GM23248 (cell line): Measurements from ENCODE around the gene MPG. TPM values are rescaled to one million over a fixed set of nuclear protein-coding genes. Genes with fewer than 3 reads are reported as not detected.
A peak's percentile ranks its signal among the peaks of the same experiment; 100 is the strongest.

Experiments used
- DNase-seq: peaks from one replicate; pipeline ENCODE4 v3.0.0-alpha.2; 2015
- H2AFZ ChIP-seq: fragments of 200-600 bp; sonication (generic); 2 replicates; pipeline ENCODE4 v1.6.1; 2016; ENCODE audit warnings: antibody characterized with exemption
- H3F3A ChIP-seq: fragments of 200-600 bp; sonication (generic); 2 replicates; pipeline ENCODE4 v1.6.1; 2016; ENCODE audit warnings: mild to moderate bottlenecking, antibody characterized with exemption, mixed run types; ENCODE audit not compliant: insufficient read depth
- H3K27ac ChIP-seq: fragments of 200-600 bp; sonication (generic); 2 replicates; pipeline ENCODE4 v1.5.1; 2016; ENCODE audit warnings: mild to moderate bottlenecking
- H3K27me3 ChIP-seq: fragments of 200-600 bp; sonication (generic); replicated peaks from 2 replicates; pipeline ENCODE4 v1.6.1; 2016; ENCODE audit warnings: mild to moderate bottlenecking; ENCODE audit not compliant: insufficient read depth
- H3K36me3 ChIP-seq: fragments of 200-600 bp; sonication (generic); 2 replicates; pipeline ENCODE4 v1.6.1; 2016; ENCODE audit warnings: low read depth, mild to moderate bottlenecking
- H3K4me1 ChIP-seq: fragments of 200-600 bp; sonication (generic); 2 replicates; pipeline ENCODE4 v1.6.1; 2016; ENCODE audit warnings: mild to moderate bottlenecking; ENCODE audit not compliant: insufficient read depth
- H3K4me2 ChIP-seq: fragments of 200-600 bp; sonication (generic); one replicate; pipeline ENCODE4 v1.6.1; 2016; ENCODE audit warnings: mild to moderate bottlenecking; ENCODE audit not compliant: unreplicated experiment
- H3K4me3 ChIP-seq: fragments of 200-600 bp; sonication (generic); 2 replicates; pipeline ENCODE4 v1.5.1; 2016; ENCODE audit warnings: mild to moderate bottlenecking
- H3K79me2 ChIP-seq: fragments of 200-600 bp; sonication (generic); 2 replicates; pipeline ENCODE4 v1.6.1; 2016; ENCODE audit warnings: mild to moderate bottlenecking; ENCODE audit not compliant: insufficient read depth
- H3K9ac ChIP-seq: fragments of 200-600 bp; sonication (generic); 2 replicates; pipeline ENCODE4 v1.6.1; 2016; ENCODE audit warnings: mild to moderate bottlenecking
- H3K9me2 ChIP-seq: fragments of 200-600 bp; sonication (generic); 2 replicates; pipeline ENCODE4 v1.6.1; 2016; ENCODE audit warnings: mixed run types, mild to moderate bottlenecking, moderate library complexity; ENCODE audit not compliant: insufficient read depth
- H3K9me3 ChIP-seq: fragments of 200-600 bp; sonication (generic); one replicate; pipeline ENCODE4 v1.6.1; 2017; ENCODE audit warnings: low read depth
- H4K20me1 ChIP-seq: fragments of 200-600 bp; sonication (generic); 2 replicates; pipeline ENCODE4 v1.6.0; 2016; ENCODE audit not compliant: insufficient read depth
- EZH2 ChIP-seq: fragments of 200-600 bp; sonication (generic); IDR thresholded peaks from 2 replicates; pipeline ENCODE4 v1.6.1; 2018; ENCODE audit warnings: antibody characterized with exemption, mild to moderate bottlenecking; ENCODE audit not compliant: insufficient read depth, poor library complexity, severe bottlenecking
- EZH2phosphoT487 ChIP-seq: fragments of 200-600 bp; sonication (generic); IDR thresholded peaks from 2 replicates; pipeline ENCODE4 v1.6.1; 2018; ENCODE audit warnings: antibody characterized with exemption, moderate library complexity, mild to moderate bottlenecking, low read depth; ENCODE audit not compliant: insufficient read depth
- WGBS, 2 experiments: methylation state at CpG; one replicate each; pipeline ENCODE4 v1.1.6; 2015 to 2017; ENCODE audit warnings: low lambda C conversion rate in 2 of 2, low coverage in 1 of 2; ENCODE audit errors: missing lambda C conversion rate in 2 of 2; 5-methylcytosine and 5-hydroxymethylcytosine counted together
- in situ Hi-C: fragments of 300-500 bp; cut with MboI; formaldehyde crosslinking; loops from 2 replicates; pipeline ENCODE4 v1.15.0; 2020
- polyA plus RNA-seq: library from polyadenylated mRNA; unstranded; fragments of >200 nt; fragmentation: Nextera tagmentation; extraction: Ambion mirVana; gene quantifications from 2 replicates; pipeline ENCODE4 v1.2.1, GENCODE V29; 2016
- total RNA-seq: library from RNA; depleted of rRNA; stranded (reverse); fragments of >200 nt; shearing (Covaris generic); gene quantifications from 2 replicates; pipeline ENCODE4 v1.2.3, GENCODE V29; 2014

The MPG gene
- total and polyA plus RNA-seq, 2 experiments from 2014 or later: 134 to 222 TPM

GRCh38 chr16:67884-68789 is 9.9 kb upstream of the MPG start:
- DNase-seq: peak; percentile 60
- Histone ChIP-seq H3K9me2 (no peaks in the 10 kb centered on the region), H3K27ac (no peak overlapping the region), H3K79me2 (peaks cover 69% of the 10 kb centered on the region), H2AFZ (no peak overlapping the region), H3K4me1 (peaks cover 27% of the 10 kb centered on the region), H3K9ac (no peak overlapping the region; the same call in 1 of the 2 replicates), H3K4me3 (no peak overlapping the region), H4K20me1 (peaks cover 4% of the 10 kb centered on the region; the same call in 1 of the 2 replicates), H3K27me3 (no peaks in the 10 kb centered on the region), H3K4me2 (no peak overlapping the region), H3K9me3 (no peaks in the 10 kb centered on the region), H3K36me3 (no peaks in the 10 kb centered on the region; the same call in 1 of the 2 replicates), H3F3A (no peaks in the 10 kb centered on the region)
- TF ChIP-seq EZH2phosphoT487 (no peak), EZH2 (no peak)
- in situ Hi-C loops: no loop called here
- WGBS, 2 experiments: 62 to 64% methylated on average over 24 to 27 of the region's 27 CpGs

- 38 to 48% methylated on average over 6 to 8 of the region's 8 CpGs for WGBS, 2 experiments
- H3K9me2 ChIP-seq: no peaks in the 10 kb centered on the region
- H3F3A ChIP-seq: no peaks in the 10 kb centered on the region
- no peak overlapping the region for H3K4me3 ChIP-seq
- DNase-seq: no peak
- no peaks in the 10 kb centered on the region; the same call in 1 of the 2 replicates for H3K36me3 ChIP-seq
- H4K20me1 ChIP-seq: peaks cover 4% of the 10 kb centered on the region; the same call in 1 of the 2 replicates
- TF ChIP-seq EZH2: no peak
- no peak for TF ChIP-seq EZH2phosphoT487
- H3K27me3 ChIP-seq: no peaks in the 10 kb centered on the region
- in situ Hi-C loops: no loop called here
- H2AFZ ChIP-seq: no peak overlapping the region
- peak overlapping the region; percentile 9; the same call in 1 of the 2 replicates for H3K9ac ChIP-seq
- H3K4me2 ChIP-seq: no peak overlapping the region
- H3K4me1 ChIP-seq: peaks cover 27% of the 10 kb centered on the region
- H3K27ac ChIP-seq: no peak overlapping the region
- no peaks in the 10 kb centered on the region for H3K9me3 ChIP-seq
- H3K79me2 ChIP-seq: peaks cover 69% of the 10 kb centered on the region
Observed at GRCh38 chr16:69181-69580, 8.8 kb upstream of the MPG start.

GRCh38 chr16:71210-71539 is 6.8 kb upstream of the MPG start:
- Histone ChIP-seq H3K36me3 (no peaks in the 10 kb centered on the region), H3K27ac (peak overlapping the region; percentile 66), H3K9me2 (no peaks in the 10 kb centered on the region), H3K4me3 (peak overlapping the region; percentile 83), H3K79me2 (peaks cover 56% of the 10 kb centered on the region), H3K4me1 (peaks cover 35% of the 10 kb centered on the region), H3K27me3 (no peaks in the 10 kb centered on the region), H3F3A (peaks cover 12% of the 10 kb centered on the region; the same call in 1 of the 2 replicates), H3K9me3 (no peaks in the 10 kb centered on the region), H4K20me1 (no peaks in the 10 kb centered on the region), H3K4me2 (peak overlapping the region; percentile 80), H2AFZ (no peak overlapping the region), H3K9ac (peak overlapping the region; percentile 86)
- no peak for DNase-seq
- 27 to 28% methylated on average over 5 of the region's 5 CpGs for WGBS, 2 experiments
- TF ChIP-seq EZH2 (no peak), EZH2phosphoT487 (no peak)
- in situ Hi-C loops: no loop called here

GRCh38 chr16:71540-72401 is 6.3 kb upstream of the MPG start:
- H3K9me2 ChIP-seq: no peaks in the 10 kb centered on the region
- peaks cover 17% of the 10 kb centered on the region for H3F3A ChIP-seq
- peak overlapping the region; percentile 16 for H2AFZ ChIP-seq
- peak overlapping the region; percentile 86 for H3K9ac ChIP-seq
- H3K9me3 ChIP-seq: no peaks in the 10 kb centered on the region
- H3K36me3 ChIP-seq: no peaks in the 10 kb centered on the region
- peaks cover 50% of the 10 kb centered on the region for H3K79me2 ChIP-seq
- TF ChIP-seq EZH2phosphoT487 (no peak), EZH2 (no peak)
- in situ Hi-C loops: no loop called here
- H3K4me1 ChIP-seq: peaks cover 41% of the 10 kb centered on the region
- peak; percentile 91 for DNase-seq
- peak overlapping the region; percentile 83 for H3K4me3 ChIP-seq
- H3K27ac ChIP-seq: peak overlapping the region; percentile 66
- H4K20me1 ChIP-seq: no peaks in the 10 kb centered on the region
- H3K4me2 ChIP-seq: peak overlapping the region; percentile 80
- 0 to 3% methylated on average over 24 to 29 of the region's 57 CpGs for WGBS, 2 experiments
- H3K27me3 ChIP-seq: no peaks in the 10 kb centered on the region
